Measurements from ENCODE around the gene SELENOM.
"Not testable (repeated sequence)": the region's sequence is repeated elsewhere in the genome, so short reads cannot be mapped to it uniquely, and the experiment has no call there.

The SELENOM gene

GRCh38 chr22:31103899-31104694, 3.3 kb downstream of the SELENOM start:
- no peak for DNase-seq

GRCh38 chr22:31103111-31103510, 4.3 kb downstream of the SELENOM start:
- DNase-seq = no peak

GRCh38 chr22:31102441-31103081, 4.8 kb downstream of the SELENOM start:
- no peak for DNase-seq

GRCh38 chr22:31100762-31101525, 6.4 kb downstream of the SELENOM start:
- no peak for DNase-seq

GRCh38 chr22:31099841-31100761, 7.3 kb downstream of the SELENOM start:
- DNase-seq = no peak

GRCh38 chr22:31099386-31099785, 8.0 kb downstream of the SELENOM start:
- no peak for DNase-seq

GRCh38 chr22:31098632-31099110, 8.7 kb downstream of the SELENOM start:
- no peak for DNase-seq

GRCh38 chr22:31097941-31098631, 9.3 kb downstream of the SELENOM start:
- DNase-seq = no peak

GRCh38 chr22:31097539-31097938, 9.8 kb downstream of the SELENOM start:
- not testable (repeated sequence) for DNase-seq

GRCh38 chr22:31096657-31097279, 10.6 kb downstream of the SELENOM start:
- DNase-seq = no peak

- DNase-seq = no peak
Measured at GRCh38 chr22:31095637-31096249, 11.6 kb downstream of the SELENOM start.

- DNase-seq = no peak
Measured at GRCh38 chr22:31094741-31095140, 12.6 kb downstream of the SELENOM start.

GRCh38 chr22:31094021-31094551, 13.3 kb downstream of the SELENOM start:
- DNase-seq = no peak

GRCh38 chr22:31093086-31093850, 14.1 kb downstream of the SELENOM start:
- DNase-seq = no peak

- no peak for DNase-seq
Measured at GRCh38 chr22:31092161-31092560, 15.2 kb downstream of the SELENOM start.

GRCh38 chr22:31091106-31091975, 16.0 kb downstream of the SELENOM start:
- DNase-seq = no peak

- DNase-seq = no peak
Measured at GRCh38 chr22:31090217-31091085, 16.9 kb downstream of the SELENOM start.

All from stimulated activated CD4-positive, alpha-beta T cell treated with anti-CD3 and anti-CD28 coated beads, Interleukin-1b, Interleukin-23, amount 100 ng/mL, for 48 hours (primary cell).